ENCODE results near the gene ADAMTS12.
A peak's percentile ranks its signal among the peaks of the same experiment; 100 is the strongest.
"Not testable (repeated sequence)": the region's sequence is repeated elsewhere in the genome, so short reads cannot be mapped to it uniquely, and the experiment has no call there.

Gene ADAMTS12

GRCh38 chr5:33563530-33563929 is 328.3 kb downstream of the ADAMTS12 start:
- H3K4me3 ChIP-seq (ENCODE audit: low read depth, low read length), result no peak overlapping the region
- no peak for TF ChIP-seq CTCF (IDR thresholded peaks at IDR 0.05; ENCODE audit: control insufficient read depth, extremely low read depth, insufficient read depth)
- no peak for DNase-seq (ENCODE audit: low read depth)

GRCh38 chr5:33558489-33558888 is 333.3 kb downstream of the ADAMTS12 start:
- no peak for DNase-seq (ENCODE audit: low read depth)
- no peak for TF ChIP-seq CTCF (IDR thresholded peaks at IDR 0.05; ENCODE audit: control insufficient read depth, extremely low read depth, insufficient read depth)
- no peak overlapping the region for H3K4me3 ChIP-seq (ENCODE audit: low read depth, low read length)

- no peak for DNase-seq (ENCODE audit: low read depth)
- no peak overlapping the region for H3K4me3 ChIP-seq (ENCODE audit: low read depth, low read length)
- no peak for TF ChIP-seq CTCF (IDR thresholded peaks at IDR 0.05; ENCODE audit: control insufficient read depth, extremely low read depth, insufficient read depth)
Measured at GRCh38 chr5:33557605-33558004, 334.2 kb downstream of the ADAMTS12 start.

GRCh38 chr5:33556330-33557328 is 335.2 kb downstream of the ADAMTS12 start:
- DNase-seq (ENCODE audit: low read depth), result no peak
- TF ChIP-seq CTCF (IDR thresholded peaks at IDR 0.05; ENCODE audit: control insufficient read depth, extremely low read depth, insufficient read depth), result no peak
- no peak overlapping the region for H3K4me3 ChIP-seq (ENCODE audit: low read depth, low read length)

- peak; percentile 96 for DNase-seq (ENCODE audit: low read depth)
- TF ChIP-seq CTCF (IDR thresholded peaks at IDR 0.05; ENCODE audit: control insufficient read depth, extremely low read depth, insufficient read depth), result 0 out of 2 replicates have a peak, but pooled peaks have one; percentile 17
- no peak overlapping the region for H3K4me3 ChIP-seq (ENCODE audit: low read depth, low read length)
Measured at GRCh38 chr5:33549982-33550567, 341.7 kb downstream of the ADAMTS12 start.

- H3K4me3 ChIP-seq (ENCODE audit: low read depth, low read length); DNase-seq (ENCODE audit: low read depth): not testable (repeated sequence)
Measured at GRCh38 chr5:33539790-33540189, 352.0 kb downstream of the ADAMTS12 start.

- no peak for DNase-seq (ENCODE audit: low read depth)
- no peak overlapping the region for H3K4me3 ChIP-seq (ENCODE audit: low read depth, low read length)
- TF ChIP-seq CTCF (IDR thresholded peaks at IDR 0.05; ENCODE audit: control insufficient read depth, extremely low read depth, insufficient read depth), result no peak
Measured at GRCh38 chr5:33539212-33539611, 352.6 kb downstream of the ADAMTS12 start.
